Endometrium (tissue), 2 donors: ENCODE measurements around the gene BICRA.
"Not testable (repeated sequence)": the region's sequence is repeated elsewhere in the genome, so short reads cannot be mapped to it uniquely, and the experiment has no call there.

ENCODE experiments used
- FAIRE-seq: peaks from 2 replicates; lab custom pipeline; 2012; peaks lifted over from hg19 to GRCh38; lab: Jason Lieb, UNC
- donor health status: control.
- donor health status: control.

The BICRA gene

GRCh38 chr19:47694466-47695273, 85.7 kb downstream of the BICRA start:
- FAIRE-seq = no peak

GRCh38 chr19:47695533-47696262, 86.8 kb downstream of the BICRA start:
- FAIRE-seq = no peak

DNA sequence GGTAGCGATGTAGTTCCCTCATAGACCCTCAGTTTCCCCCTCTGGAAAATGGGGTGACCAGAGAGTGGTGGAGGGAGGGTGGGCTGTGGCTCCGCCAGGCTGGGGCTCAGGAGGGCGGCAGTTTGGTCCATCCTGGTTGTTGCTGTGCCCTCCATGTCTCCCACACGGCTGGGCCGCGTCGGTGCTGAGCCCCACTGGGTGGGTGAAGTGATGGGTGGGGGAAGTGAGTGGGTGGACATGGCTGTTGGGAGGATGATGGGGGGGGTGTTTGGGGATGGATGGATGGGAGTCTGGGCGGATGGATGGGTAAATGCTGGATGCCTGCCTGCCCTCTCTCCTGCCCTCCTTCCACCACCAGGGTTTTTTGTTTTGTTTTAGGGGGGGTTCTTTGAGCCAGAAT, 87.7 kb downstream of the BICRA start:
- no peak for FAIRE-seq

DNA sequence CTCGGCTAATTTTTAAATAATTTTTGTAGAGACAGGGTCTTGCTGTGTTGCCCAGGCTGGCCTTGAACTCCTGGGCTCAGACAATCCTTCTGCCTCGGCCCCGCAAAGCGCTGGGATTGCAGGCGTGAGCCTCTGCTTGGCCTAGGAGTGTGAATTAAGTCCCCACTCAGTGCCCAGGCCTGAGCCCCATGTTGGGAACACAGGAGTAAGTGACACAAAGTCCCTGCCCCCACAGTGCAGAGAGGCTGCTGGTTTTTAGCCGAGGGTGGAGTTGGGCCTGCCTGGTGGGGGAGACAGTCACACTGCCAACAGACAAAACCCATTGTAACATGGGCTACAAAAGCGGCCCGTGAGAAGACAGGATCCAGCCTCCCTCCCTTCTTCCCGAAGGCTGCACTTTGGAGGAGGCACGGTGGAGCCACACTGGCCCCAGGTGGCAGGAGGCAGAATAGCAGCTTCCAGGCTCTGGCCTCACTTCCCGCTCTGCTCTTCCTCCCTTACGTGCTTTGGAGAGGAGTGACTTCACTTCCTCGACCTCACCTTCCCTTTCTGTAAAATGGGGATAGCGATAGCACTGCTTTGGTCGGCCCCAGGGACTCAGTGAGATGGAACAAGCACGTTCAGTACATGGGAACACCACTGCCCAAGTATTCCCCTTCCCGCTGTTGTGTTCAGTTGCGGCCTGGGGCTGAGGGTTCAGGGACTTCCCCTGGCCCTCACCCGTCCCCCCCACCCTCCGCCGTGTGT, 89.1 kb downstream of the BICRA start:
- peak; percentile 57 for FAIRE-seq

- no peak for FAIRE-seq
Measured at GRCh38 chr19:47698631-47699359, 89.9 kb downstream of the BICRA start.

- FAIRE-seq = no peak
Measured at GRCh38 chr19:47699360-47699917, 90.5 kb downstream of the BICRA start.

DNA sequence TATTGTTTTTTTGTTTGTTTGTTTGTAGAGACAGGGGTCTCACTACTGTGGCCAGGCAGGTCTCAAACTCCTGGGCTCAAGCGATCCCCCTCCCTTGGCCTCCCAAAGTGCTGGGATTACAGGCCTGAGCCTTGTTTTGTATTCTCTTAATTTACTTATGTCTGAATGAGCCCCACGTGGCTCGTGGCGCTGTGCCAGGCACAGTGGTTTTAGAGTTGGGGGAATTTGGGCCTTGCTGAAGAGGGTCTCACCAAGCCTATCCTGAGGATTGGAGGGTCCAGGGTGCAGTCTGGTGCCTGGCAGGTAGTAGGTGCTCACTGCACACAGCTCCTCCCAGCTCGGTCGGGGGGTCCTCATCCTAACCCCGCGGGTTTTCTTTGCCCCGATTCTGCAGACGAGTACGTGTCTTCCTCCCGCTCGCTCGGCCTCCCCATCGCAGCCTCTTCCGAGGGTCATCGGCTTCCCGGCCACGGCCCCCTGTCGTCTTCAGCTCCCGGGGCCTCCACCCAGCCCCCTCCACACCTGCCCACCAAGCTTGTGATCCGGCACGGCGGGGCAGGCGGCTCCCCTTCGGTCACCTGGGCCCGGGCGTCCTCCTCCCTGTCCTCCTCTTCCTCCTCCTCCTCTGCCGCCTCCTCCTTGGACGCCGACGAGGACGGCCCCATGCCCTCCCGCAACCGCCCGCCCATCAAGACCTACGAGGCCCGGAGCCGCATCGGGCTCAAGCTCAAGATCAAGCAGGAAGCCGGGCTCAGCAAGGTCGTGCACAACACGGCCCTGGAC, 92.2 kb downstream of the BICRA start:
- no peak for FAIRE-seq

DNA sequence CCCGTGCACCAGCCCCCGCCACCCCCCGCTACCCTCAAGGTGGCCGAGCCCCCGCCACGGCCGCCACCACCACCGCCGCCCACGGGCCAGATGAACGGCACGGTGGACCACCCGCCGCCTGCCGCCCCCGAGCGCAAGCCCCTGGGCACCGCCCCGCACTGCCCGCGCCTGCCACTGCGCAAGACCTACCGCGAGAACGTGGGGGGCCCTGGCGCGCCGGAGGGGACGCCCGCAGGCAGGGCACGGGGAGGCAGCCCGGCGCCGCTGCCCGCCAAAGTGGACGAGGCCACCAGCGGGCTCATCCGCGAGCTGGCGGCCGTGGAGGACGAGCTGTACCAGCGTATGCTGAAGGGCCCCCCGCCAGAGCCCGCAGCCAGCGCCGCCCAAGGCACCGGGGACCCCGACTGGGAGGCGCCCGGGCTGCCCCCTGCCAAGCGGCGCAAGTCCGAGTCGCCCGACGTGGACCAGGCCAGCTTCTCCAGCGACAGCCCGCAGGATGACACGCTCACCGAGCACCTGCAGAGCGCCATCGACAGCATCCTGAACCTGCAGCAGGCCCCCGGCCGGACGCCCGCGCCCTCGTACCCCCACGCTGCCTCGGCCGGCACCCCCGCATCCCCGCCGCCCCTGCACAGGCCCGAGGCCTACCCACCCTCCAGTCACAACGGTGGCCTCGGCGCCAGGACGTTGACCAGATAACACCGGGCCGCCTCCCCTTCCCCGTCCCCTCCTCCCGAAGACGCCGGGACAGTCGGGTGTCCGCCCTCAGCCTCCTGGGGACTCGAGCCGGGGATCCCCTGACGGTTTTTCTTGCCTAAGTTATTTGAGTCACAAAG, 93.0 kb downstream of the BICRA start:
- no peak for FAIRE-seq

- FAIRE-seq = no peak
Measured at GRCh38 chr19:47702671-47703070, 93.7 kb downstream of the BICRA start.

GRCh38 chr19:47703301-47703700, 94.4 kb downstream of the BICRA start:
- no peak for FAIRE-seq

GRCh38 chr19:47704024-47704423, 95.1 kb downstream of the BICRA start:
- no peak for FAIRE-seq

DNA sequence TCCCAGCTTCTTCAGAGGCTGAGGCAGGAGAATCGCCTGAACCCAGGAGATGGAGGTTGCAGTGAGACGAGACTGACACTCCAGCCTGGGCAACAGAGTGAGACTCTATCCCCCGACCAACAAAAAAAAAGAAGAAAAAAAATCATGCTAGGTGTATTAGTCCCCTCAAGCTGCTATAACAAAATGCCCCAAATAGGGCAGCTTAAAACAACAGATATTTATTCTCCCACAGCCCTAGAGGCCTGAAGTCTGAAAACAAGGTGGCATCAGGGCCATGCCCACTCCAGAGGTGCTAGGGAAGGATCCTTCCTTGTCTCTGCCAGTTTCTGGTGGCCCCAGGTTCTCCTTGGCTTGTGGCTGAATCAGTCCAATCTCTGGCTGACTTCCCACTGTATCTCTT, 95.7 kb downstream of the BICRA start:
- no peak for FAIRE-seq

DNA sequence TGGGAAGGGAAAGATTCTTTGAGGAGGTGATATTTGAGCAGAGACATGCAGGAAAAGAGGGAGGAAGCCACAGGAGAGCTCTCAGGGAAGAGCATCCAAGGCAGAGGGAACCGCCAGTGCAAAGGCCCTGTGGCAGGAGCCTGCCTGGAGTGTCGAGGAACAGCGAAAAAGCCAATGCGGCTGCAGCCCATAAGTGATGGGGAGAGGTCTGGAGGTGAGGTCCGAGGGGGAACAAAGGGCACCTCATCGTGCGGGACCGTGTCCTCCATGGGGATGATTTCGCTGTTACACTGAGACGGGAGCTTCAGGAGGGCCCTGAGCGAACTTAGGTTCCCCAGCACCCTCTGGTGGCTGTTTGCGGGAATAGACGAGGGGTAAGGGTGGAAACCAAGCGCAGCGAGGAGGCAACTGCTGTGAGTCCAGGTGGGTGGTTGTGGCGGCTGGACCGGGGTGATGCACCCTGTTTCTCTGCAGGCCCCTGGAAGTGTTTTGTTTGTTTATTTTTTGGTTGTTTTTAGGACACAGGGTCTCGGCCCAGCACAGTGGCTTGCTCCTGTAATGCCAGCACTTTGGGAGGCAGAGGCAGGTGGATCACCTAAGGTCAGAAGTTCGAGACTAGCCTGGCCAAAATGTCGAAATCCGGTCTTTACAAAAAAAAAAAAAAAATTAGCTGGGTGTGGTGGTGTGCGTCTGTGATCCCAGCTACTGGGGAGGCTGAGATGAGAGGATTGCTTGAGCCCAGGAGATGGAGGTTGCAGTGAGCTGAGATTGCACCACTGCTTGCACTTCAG, 98.4 kb downstream of the BICRA start:
- no peak for FAIRE-seq

DNA sequence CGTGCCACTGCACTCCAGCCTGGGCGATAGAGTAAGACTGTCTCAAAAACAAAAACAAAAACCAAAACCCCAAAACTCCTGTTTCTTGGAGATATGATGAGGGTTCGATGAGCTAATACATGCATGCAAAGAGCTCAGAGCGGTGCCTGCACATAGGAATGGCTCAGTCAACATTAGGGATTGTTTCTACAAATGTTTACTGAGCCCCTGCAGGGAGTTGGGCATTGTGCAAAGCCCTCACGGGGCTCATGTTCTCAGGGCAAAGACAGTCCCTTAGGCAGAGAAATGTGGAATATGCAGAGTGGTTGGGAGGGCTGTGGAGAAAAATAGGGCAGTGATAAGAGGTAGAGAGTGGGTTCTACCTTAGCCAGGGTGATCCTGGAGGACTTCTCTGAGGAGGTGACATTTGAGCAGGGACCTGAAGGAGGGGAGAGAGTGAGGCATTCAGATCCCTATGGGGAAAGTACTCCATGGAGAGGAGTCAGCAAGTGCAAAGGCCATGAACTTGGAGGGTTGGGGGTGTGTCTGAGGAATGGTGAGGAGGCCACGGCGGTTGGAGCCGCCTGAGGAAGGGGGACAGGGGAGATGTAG, 102.8 kb downstream of the BICRA start:
- FAIRE-seq = no peak

- FAIRE-seq = no peak
Measured at GRCh38 chr19:47713046-47714021, 104.4 kb downstream of the BICRA start, which contains the start of gene EHD2. Gene EHD2 (plus strand): TSS chr19:47713422. CDS start chr19:47716613, 3,191 bp downstream.

DNA sequence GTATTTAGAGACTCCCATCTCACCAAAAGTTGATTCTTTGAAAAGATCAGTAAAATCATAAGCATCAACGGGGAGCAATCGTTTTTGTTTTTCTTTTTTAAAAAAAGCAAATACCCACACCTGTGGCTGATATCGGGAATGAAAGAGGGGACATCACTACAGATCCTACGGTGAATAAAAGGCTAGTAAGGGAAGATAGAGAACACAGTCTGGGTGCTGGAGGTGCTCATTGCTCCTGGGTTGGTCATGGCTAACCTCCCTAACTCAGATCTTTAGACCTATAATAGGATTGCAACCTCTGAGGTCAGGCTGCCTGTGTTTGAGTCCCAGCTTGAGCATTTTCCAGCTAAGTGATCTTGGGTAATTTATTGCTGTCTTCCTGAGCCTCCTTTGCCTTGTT, 105.4 kb downstream of the BICRA start:
- no peak for FAIRE-seq

DNA sequence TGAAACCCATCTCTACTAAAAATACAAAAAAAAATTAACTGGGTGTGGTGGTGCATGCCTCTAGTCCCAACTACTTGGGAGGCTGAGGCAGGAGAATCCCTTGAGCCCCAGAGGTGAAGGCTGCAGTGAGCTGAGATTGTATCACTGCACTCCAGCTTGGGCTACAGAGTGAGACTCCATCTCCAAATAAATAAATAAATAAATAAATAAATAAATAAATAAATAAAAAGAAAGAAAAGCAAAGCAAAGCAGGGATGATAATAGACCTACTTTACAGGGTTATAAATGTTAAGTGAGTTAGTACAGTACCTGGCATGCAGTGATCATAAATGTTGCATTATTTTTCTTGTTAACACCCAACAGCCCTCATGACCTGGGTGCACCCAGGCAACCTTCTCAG, 105.9 kb downstream of the BICRA start:
- FAIRE-seq = not testable (repeated sequence)
